HT1080 (cell line): ENCODE measurements around the gene GBA3. TPM values are rescaled to one million over a fixed set of nuclear protein-coding genes. Genes with fewer than 3 reads are reported as not detected.

Source experiments
- DNase-seq: peaks from one replicate; pipeline ENCODE4 v3.0.0-alpha.2; 2015; ENCODE audit warnings: low read depth
- polyA plus RNA-seq, 2 experiments: library from polyadenylated mRNA; depleted of rRNA; stranded (reverse); fragments of >200 nt; gene quantifications; 2 replicates each; pipeline ENCODE4 v1.2.3, GENCODE V29; 2015
- total RNA-seq: library from RNA; depleted of rRNA; stranded (reverse); fragments of >200 nt; shearing (Covaris generic); gene quantifications from 2 replicates; pipeline ENCODE4 v1.2.3, GENCODE V29; 2014; rRNA removed

Gene GBA3
- total RNA-seq, result not detected in 2 replicates
- not detected in 2 replicates for polyA plus RNA-seq (2015; cell fraction: cytosol; rRNA removed)
- not detected in 2 replicates for polyA plus RNA-seq (2015; cell fraction: nucleus; rRNA removed)

DNA sequence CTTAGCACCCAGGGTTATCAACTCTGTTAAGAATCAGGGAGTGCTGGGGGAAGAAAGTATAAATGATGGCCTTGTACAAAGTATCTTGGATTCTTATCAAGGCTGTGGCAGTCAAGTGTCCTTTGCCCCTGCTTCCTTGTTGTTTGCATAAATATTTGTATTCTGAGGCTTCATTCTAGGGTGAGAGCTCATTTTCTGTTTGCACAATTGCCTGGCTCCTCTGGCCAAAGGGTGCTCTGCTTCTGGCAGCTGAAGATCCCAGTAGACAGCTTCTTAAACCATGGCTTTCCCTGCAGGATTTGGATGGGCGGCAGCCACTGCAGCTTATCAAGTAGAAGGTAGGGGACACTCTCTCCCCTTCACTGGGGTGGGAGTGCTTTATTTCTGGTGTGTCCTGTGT is at the start of gene GBA3:
TSS of gene GBA3 (plus strand) at position 202 of the 400 bp plus-strand sequence.
- no peak for DNase-seq

DNA sequence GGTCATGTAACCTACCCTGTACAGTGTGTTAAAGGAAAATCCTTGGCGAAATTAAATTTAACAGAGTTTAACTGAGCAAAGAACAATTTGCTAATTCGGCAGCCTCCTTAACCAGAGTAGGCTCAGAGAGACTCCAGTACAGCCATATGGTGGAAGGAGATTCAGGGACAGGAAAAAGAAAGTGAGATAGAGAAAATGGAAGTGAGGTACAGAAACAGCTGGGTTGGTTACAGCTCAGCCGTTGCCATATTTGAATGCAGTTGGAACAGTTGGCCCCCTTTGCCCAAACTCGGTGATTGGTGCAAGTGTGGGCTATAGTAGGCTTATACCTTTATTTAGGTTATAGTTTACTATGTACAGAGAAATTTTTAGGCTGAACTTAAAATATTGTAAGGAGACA is 48.8 kb upstream of the GBA3 start:
- no peak for DNase-seq

DNA sequence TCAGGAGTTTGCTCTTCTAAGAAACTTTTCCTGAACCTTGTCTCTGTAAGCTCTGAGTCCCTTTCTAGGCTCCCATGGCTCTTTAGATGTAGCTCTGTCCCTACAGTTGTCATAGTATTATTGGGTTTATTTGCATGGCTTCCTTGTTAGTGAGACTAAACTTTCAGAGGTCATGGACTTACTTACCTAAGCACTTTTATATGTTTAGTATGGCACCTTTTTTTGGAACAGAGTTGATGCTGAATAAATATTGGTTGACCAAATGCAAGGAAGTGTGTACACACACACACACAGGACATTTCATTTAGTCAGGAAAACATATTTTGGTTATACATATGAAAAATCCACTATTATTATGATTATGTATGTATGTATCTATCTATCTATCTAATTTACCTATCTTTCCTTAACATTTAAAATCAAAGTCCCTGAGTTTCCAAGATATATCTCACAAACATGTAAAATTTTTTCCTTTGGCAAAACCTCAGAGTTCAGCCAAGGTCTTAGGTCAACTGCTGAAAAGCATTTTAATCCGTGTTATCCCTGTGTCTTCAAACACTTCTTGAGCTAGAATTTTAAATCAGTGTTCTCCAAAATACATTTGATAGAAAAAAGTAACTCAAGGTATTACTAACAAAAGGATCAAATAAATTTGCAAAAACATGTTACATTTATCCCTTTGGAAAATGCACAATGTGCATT is 47.1 kb upstream of the GBA3 start:
- no peak for DNase-seq

DNA sequence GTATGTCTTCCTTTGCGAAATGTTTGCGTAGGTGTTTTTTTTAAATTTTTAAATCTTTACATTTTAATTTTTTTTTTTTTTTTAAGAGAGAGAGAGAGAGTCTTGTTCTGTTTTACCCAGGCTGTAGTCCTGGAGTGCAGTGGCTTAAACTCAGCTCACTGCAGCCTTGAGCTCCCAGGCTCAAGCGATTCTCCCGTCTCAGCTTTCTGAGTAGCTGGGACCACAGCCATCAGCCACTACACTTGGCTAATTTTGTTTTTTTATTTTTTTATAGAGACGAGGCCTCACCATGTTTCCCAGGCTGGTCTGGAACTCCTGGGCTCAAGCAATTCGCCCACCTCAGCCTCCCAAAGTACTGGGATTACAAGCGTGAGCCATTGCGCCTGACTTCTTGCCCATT is 43.7 kb upstream of the GBA3 start:
- DNase-seq, result no peak

DNA sequence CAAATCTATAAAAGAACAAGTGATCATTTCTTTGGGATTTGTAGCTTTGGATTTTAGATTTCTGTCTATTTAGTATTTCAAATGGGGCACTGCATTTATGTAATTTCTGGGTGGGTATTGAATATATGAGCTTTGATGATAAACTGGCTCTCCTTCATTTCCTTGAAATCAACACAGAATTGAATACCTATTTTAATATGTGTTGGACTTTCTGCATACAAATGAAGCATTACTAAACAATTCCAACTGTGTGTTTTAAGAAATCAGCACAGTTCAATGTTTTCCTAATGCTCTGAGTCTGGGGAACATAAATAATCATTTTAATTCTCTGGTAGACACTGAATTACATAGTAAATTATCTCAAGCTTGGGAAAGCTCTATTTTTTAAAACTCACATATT is 42.0 kb upstream of the GBA3 start:
- DNase-seq, result no peak

DNA sequence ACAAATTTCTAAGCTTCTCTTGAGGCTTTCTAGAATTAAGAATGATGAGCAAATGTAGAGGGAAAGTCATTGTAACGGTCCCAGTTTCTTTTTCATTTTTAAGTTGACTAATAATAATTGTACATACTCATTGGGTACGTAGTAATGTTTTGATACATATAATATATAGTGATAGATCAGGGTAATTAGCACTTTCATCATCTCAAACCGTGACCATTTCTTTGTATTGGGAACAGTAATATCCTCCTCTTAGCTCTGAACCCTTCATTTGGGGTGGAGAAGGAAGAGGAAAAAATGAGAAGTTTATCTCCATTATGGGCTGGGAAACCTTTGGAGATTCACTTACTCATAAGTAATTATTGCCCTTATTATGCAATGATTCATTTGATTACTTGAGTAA is 39.0 kb upstream of the GBA3 start:
- no peak for DNase-seq

DNA sequence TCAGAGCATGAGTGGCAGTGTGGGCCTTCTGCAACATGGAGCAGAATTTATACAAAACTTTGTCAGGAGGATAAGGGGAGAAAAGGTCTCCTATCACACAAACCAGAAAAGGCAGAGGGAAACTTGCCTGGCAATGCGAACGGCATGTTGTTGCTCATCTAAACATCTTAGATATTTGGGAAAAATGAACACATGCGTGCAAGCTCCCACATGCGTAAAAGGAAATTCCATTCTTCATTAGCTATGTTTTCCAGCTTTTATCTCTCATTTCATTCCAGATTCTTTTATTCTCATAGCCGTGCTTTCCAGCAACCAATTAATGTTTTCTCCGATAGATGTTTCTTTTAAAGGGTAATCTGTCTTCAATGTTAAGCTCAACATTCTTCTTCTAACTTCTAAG is 31.3 kb upstream of the GBA3 start:
- no peak for DNase-seq

DNA sequence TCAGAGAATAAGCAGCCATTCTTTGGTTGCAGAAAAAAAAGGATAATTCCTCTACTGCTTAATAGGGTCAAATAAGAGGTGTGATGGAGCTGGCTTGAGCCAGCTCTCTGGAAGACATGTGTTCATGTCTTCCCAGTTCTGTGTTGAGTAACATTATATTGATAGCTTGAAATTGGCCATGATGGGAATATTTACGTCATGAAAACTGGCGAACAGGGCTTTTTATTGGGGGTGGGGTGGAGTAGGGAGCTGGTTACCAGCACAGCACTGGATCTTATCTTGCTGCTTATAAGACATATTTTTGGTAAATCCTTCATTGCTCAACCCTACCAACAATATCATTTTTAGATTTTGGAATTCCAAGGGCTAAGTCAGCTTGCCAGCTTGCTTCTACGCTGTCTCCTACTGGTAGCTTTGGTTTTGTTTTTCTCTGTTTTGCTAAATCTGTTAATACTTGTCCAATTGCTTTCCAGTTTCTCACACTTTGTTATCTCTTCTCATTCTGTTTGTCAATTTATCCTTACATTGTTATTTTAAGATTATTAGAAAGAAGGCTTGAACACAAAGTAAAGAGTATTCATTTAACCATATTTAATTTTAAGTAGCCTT is 25.3 kb upstream of the GBA3 start:
- DNase-seq, result no peak

DNA sequence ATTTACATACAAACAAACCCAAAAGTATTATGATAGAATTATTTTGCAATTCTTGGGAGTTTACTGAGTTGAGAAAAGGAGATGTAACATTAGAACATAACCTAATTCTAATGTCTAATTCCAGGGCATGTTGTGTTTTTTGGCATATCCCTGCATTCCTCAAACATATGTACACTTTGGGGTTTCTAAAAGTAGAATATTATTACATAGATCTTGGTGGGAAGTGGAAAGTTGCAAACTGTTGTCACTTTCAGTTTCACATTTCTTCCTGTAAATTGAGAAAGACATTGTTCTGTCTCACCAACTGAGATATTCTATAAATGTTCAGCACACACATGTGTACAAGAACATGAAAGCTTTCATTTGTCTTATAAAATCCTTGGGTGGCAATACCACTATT is 24.4 kb upstream of the GBA3 start:
- DNase-seq, result no peak

DNA sequence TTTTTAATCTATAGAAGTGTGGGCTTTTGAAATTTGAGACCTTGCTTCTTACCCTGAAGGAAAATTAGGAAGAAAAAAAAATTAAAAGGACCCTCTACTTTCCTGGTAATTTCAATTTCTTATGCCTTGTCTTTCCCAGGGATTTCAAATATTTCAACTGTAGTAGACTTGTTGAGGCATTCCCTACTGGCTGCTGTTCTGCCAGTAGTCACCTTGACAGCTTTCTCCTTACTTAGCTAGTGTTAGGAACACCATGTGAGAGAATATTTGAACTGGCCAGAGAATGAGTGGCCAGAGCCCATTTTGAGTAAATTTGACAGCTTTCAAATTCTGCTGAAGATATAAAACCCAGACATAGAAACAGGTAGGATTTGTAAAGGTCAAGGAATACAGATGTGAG is 24.0 kb upstream of the GBA3 start:
- no peak for DNase-seq

DNA sequence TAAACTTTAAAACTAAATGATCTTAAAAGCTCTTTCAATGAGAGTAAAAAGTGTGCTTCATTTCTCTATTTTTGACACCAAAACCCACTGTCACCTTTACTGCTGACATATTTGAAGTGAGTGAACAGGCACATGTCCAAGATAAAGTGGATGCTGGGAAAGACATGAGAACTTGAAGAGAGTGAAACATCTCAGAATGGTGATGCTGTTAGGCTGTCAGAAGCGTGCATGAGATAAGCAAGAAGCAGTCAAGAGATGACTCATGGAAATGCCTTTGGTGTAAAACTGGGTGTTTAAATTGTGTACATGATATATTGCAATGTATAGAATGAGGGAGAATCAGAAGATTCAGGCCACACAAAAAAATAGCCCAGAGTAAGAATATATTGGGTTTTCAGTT is 21.8 kb upstream of the GBA3 start:
- DNase-seq, result no peak

DNA sequence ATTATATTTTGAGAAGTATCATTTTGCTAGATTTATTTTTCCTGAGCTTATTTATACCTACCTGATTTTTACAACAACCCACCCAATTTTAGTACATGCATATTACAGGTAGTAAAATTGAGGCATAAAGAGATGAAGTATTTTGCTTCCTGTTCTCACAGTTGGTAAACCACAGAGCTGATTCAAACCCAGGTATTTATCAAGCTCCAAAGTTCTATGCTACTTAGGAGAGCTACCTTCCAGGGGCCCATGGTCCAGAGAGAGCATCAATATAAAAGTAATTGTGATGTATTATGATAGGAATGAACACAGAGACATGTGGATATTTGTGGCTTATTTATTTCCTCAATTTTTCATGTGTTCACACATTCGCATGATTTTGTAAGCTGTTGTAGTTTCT is 20.2 kb upstream of the GBA3 start:
- DNase-seq, result no peak

DNA sequence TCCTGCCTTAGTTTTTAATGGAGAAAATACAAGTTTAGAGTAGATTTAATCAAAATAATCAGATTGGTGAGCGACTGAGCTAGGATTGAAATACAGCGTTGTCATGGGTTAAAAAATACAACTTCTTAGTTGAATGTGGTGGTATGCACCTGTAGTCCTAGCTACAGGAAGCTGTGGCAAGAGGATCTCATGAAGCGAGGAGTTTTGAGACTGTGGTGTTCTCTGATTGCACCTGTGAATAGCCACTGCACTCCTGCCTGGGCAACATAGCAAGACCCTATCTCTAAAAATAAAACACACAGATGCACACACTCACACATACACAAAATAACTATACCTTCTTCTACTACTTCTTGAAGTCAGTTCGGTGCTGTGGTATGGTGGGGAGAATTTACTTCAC is 19.8 kb upstream of the GBA3 start:
- no peak for DNase-seq

DNA sequence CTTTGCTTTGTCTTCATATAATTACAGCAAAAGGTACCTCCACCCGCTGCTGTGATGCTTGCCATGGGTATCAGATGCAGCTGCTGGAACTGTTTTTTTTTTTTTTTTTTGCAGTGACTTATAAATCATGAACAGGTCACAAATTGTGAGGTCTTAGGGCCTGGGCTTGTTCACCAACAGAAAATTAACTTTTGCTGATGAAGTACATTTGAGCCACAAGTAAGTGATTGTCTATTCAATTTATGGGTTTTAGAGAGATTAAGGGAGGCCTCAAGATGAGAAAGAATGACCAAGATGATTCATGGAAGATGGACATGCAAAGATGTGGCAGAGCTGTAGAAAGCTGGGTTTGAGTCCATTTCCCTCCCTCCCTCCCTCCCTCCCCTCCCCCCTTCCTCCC is 18.0 kb upstream of the GBA3 start:
- DNase-seq, result no peak

DNA sequence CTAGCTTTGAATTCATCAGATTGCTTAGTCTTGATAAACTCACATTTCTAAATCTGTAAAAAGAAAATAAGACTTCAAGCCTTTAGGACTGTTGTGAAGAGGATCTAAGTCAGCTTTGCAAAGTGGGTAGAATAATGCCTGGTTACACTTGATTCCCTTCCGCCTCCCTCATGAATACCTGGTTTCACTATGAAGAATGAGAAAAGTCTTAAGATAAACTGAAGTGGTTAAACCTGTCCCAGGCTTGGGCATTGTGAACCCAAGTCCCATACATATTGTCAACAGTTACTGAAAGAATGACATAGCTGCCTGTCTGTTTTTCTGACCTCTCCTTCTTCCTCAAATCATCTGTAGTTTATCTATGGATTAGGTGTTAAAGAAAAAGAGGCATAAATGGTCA is 16.7 kb upstream of the GBA3 start:
- no peak for DNase-seq

DNA sequence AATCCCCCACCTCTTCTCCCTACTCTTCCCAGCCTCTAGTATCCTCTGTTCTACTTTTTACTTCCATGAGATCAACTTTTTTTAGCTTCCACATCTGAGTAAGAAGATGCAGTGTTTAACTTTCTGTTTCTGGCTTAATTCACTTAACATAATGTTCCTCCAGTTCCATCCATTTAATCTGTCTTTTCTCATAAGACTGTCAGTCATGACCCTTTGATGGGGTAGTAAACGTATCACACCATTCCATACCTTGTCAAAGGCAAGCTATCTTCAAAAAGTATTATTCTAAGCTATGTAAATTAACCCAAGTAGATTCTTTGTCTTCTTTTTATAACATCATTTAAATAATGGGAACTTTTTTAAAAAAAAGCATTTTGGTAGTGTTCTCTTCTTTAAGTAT is 15.0 kb upstream of the GBA3 start:
- no peak for DNase-seq

DNA sequence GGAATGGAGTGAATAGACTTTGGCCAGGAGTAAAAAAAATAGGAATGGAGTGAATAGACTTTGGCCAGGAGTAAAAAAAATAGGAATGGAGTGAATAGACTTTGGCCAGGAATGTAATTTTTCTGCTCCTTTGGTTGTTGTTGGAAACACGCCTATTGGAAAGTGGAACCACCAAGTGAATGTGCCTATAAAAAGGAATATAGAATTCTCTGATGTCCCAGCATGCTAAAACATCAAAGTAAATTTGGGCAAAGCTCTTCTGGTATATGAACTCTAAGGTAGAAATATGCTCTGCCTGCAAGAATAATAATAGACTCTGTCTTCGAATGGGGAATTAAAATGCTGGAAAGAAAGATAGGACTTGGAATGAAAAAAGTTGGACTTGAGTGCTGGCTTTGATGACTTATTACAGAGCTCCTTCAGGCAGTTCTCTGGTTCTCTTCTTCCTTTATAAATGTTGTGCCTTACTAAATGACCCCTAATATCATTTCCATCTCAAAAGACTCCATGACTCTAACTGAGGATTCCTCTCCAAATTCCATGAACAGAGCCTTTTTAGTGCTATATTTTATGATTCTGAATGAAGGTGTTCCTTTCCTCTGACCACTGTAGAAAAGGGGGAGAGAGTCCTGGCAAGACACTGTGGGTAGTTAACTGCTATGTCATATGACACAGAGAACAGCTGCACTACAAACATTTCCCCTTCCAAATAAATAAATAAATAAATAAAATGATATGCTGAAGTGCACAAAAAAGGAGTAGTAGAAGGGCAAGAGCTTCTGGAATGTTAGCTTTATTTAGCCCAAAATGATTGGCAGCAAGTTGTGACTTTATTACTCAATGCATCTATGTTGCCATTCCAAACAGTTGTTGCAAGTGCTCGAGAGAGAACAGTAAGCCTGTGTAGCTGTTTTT is 13.5 kb upstream of the GBA3 start:
- no peak for DNase-seq

DNA sequence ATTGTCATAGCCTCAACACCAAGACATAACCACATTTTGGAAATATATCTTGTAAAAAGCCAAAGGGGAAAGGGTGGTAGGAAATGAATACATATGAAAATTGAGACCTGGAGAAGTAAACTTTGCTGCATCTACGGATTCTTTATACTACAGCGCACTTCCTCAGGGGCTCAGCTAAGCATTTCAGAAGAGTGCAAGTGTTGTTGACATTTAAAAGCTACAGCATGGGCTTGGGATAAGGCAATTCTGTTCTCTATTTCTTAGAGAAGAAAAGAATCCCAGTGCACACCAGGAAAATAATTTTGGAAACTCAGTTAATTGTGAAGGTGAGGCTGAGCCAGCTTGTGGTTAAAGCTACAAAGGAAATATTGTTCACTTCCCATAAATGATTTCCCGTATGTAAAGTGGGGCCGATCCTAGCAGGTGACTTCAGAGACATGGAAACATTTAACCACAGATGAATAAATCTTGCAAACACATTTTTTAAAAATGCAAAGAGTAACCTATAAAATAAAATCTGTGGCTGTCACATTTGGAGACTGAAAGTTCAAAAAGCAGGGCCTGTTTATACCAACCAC is 12.6 kb upstream of the GBA3 start:
- no peak for DNase-seq

DNA sequence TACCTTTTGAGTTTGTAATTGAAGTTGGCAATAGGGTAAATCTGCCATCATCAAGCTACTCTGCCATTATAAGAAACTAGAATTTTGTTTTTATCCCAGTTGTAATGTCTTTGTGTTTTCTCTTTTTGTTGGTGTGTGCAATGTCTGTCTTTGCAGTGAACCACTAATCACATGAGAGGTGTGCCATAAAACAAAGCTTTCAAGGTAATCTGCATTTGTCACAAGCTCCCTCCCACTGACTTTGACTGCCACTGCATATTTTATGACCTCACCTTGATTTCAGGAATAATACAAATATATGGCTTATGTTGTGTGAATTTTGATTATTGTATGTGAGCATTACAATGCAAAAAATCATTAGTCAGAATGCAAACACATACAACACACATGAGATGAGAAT is 9.0 kb upstream of the GBA3 start:
- no peak for DNase-seq

DNA sequence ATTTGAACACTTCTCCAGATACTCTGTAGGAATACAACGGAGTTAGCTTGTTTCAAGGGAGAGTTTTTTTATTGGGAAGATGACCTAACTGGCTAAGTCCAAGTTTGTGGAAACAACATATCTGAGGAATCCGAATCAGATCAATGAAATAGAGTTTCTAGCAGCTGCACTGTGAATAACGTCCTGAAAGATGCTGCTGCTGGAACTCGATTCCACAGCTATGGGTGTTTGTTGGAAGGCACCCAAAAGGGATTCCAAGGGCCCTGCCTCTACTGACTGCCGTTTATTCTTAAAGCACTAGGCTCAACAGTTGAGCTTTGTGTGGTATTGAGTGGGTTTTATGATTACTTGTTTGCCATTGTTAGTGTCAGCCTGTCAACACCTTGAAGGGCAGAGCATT is 6.6 kb upstream of the GBA3 start:
- no peak for DNase-seq

DNA sequence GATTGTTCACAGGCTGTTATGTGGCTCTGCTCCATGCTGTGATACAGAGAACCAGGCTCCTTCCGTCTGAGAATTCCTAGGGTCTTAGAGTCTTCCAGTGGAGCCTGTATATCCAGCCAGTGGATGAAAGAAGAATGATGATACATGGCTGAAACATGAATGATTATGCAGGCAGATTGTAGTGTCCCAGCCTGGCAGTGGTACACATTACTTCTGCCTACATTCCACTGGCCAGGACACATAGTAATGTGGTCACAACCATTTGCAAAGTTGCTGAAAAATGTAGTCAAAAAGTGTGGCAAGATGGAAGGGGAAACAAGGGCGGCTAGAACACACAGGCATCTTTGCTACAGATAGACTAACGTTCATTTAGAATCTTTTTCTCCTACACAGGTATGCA is 4.5 kb upstream of the GBA3 start:
- peak; percentile 15 for DNase-seq

DNA sequence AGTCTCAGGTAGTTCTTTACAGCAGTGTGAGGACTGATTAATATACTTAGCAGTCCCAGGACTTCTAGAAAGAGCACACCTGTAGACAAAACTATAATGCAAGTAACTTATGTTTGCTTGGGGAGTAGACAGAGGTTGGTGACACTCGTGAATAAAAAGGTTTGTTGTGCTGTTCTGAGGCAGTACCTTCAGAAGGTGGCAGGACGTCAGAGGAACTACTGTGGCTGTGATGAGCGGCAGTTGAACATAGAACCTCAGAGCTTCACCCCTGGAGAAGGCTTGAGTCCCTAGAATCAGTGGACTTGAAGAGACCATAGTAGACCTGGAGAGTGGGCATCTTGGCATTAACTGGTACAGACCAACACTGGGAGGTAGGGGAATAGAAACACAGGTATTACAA is 3.3 kb upstream of the GBA3 start:
- DNase-seq, result no peak
